ENCODE measurements around the gene CXCR5.

DNA sequence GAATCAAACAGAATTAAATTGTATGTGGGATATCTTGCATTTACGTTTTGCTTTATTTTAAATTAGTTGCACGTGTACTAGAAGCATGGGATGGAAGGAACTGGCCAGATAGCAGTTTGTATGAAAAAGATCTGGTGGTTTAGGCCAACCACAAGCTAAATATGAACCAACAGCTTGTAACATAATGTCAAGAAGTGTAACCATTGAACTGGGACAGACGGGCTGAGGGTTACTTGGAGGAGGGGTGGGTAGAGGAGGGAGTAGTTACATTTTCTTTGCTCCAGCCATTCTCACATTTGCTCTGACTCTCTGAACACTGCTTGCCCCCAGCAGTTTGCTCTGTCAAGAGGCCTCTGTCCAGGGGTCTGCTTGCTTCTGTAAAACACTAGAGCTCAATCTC is 31.7 kb upstream of the CXCR5 start:
- no peak for TF ChIP-seq CTCF (optimal IDR thresholded peaks at IDR 0.05 in 1 of 3, IDR thresholded peaks at IDR 0.05 in 1 of 3, conservative IDR thresholded peaks at IDR 0.05 in 1 of 3; ENCODE audit: extremely low read depth in 1 of 3, insufficient read depth in 2 of 3, low read length in 3 of 3)
- TF ChIP-seq EZH2 (IDR thresholded peaks at IDR 0.05; ENCODE audit: low read length) = no peak

Data from keratinocyte (primary cell).